ENCODE measurements around the gene BABAM1. TPM values are rescaled to one million over a fixed set of nuclear protein-coding genes. Genes with fewer than 3 reads are reported as not detected.
A peak's percentile ranks its signal among the peaks of the same experiment; 100 is the strongest.

BABAM1 gene
- total RNA-seq, 1 experiment from 2014 or later: 93.3 TPM

DNA sequence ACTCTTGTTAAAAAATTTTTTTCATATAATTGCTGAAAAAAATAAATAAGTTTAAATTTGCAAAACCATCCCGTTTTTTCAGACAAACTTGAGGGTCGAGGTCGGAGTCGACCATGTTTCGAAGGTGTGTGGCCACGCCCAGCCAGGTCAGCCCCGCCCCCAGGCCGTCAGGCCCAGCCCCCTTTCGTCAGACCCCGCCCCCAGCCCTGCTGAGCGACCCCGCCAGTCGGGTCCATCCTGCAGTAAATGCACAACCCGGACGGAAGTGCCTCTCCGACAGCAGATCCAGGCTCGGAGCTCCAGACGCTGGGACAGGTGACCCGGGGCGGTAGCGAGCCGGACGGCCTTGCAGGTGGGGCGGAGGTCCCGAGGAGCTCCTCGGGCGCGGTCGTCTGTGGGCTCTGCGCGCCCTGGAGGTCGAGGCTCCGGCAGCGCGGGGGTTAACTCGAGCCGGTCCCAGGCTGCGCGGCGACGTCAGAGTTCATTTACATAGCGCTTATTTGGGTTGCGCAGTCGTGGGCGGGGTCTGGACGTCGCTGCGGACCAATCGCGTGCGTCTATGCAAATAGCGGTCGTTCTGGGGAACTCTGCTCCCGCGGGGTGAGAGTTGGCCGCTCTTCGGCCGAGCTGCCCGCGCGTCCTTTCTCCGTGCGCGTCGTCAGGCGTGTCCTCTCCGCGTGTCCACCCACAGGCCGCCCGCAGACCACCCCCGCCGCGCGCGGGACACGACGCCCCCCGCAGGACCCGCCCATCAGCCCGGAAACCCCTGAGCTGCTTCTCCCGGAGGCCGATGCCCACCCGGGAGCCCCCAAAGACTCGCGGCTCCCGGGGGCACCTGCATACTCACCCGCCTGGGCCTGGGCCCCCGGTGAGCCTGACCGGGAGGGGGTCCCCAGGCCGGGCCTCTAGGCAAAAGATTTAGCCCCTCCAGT, 41.0 kb upstream of the BABAM1 start, which contains the start of gene OCEL1:
Gene OCEL1, plus strand, starts transcription at position 225 of the 932 bp plus-strand sequence. Its CDS starts 22 bp downstream, at position 247.
- ChIA-PET POLR2A (interaction anchor here (0.7 to 3.1 kb wide), 6 partner anchors 10 to 42 kb away, joined by 3 to 29 read pairs (median 6); partner anchors contain the start of genes BABAM1 and USE1), RAD21 (ENCODE audit: low non-redundant PET in 1 of 2, low total read pairs in 2 of 2, uncharacterized antibody in 2 of 2, unreplicated experiment in 2 of 2) (interaction anchor here (0.6 to 1.7 kb wide), 3 partner anchors 9 to 136 kb away, joined by 3 to 6 read pairs (median 5); no protein-coding TSS in a partner anchor), CTCF (interaction anchor here (1.2 kb wide), 1 partner anchor 8 kb away, joined by 3 read pairs; no protein-coding TSS in a partner anchor)
- Histone ChIP-seq H3K4me2 (ENCODE audit: low read length) (peak within 1 kb of the TSS; percentile 99), H2AFZ (ENCODE audit: low read depth, low read length, poor library complexity, severe bottlenecking) (peak within 1 kb of the TSS; percentile 93), H3K27ac (ENCODE audit: low read depth, low read length) (peak within 1 kb of the TSS; percentile 85), H3K4me1 (ENCODE audit: control insufficient read depth in 1 of 2, insufficient read depth in 2 of 2, low read length in 2 of 2) (peaks cover 14 to 38% of the 10 kb centered on the region in 2 experiments; a peak in 3 of 4 replicates), H3K9me2 (ENCODE audit: insufficient read depth) (no peaks in the 10 kb centered on the region), H3K4me3 (replicated peaks in 1 of 2; ENCODE audit: low read depth in 1 of 2, low read length in 2 of 2) (peak within 1 kb of the TSS; percentile 81 to 92), H3K27me3 (ENCODE audit: insufficient read depth, low read length) (no peaks in the 10 kb centered on the region), H3K9ac (ENCODE audit: low read length) (peak within 1 kb of the TSS; percentile 98), H3K9me3 (ENCODE audit: control insufficient read depth in 1 of 2, insufficient read depth in 1 of 2, low read depth in 1 of 2, low read length in 2 of 2) (no peaks in the 10 kb centered on the region), H3K36me3 (ENCODE audit: control insufficient read depth in 1 of 2, insufficient read depth in 2 of 2, low read length in 2 of 2) (0 out of 4 replicates have a peak, but pooled peaks cover 0 to 2% of the 10 kb centered on the region in 2 experiments), H4K20me1 (ENCODE audit: insufficient read depth) (no peaks in the 10 kb centered on the region), H3K79me2 (ENCODE audit: insufficient read depth, low read length) (peaks cover 19% of the 10 kb centered on the region; the same call in 1 of the 2 replicates)
- intact Hi-C loops (cut with micrococcal nuclease): loop anchor here (1.0 to 5.0 kb wide), 2 partner anchors 18 to 149 kb away; partner anchors contain the start of genes HAUS8 and MYO9B
- ATAC-seq: peak; percentile 87
- peak; percentile 95 for DNase-seq (ENCODE audit: low read depth, low spot score)
- no TSS peak for BruUV-seq (replicated peaks)
- no peak; the same call in 1 of the 2 replicates for TF ChIP-seq ZFX (IDR thresholded peaks at IDR 0.05)
- TF ChIP-seq CEBPB (IDR thresholded peaks at IDR 0.05; ENCODE audit: low read depth): no peak
- TF ChIP-seq, protein P1, sequence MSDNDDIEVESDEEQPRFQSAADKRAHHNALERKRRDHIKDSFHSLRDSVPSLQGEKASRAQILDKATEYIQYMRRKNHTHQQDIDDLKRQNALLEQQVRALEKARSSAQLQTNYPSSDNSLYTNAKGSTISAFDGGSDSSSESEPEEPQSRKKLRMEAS (IDR thresholded peaks at IDR 0.05): peak; percentile 60
- TF ChIP-seq, protein P2, sequence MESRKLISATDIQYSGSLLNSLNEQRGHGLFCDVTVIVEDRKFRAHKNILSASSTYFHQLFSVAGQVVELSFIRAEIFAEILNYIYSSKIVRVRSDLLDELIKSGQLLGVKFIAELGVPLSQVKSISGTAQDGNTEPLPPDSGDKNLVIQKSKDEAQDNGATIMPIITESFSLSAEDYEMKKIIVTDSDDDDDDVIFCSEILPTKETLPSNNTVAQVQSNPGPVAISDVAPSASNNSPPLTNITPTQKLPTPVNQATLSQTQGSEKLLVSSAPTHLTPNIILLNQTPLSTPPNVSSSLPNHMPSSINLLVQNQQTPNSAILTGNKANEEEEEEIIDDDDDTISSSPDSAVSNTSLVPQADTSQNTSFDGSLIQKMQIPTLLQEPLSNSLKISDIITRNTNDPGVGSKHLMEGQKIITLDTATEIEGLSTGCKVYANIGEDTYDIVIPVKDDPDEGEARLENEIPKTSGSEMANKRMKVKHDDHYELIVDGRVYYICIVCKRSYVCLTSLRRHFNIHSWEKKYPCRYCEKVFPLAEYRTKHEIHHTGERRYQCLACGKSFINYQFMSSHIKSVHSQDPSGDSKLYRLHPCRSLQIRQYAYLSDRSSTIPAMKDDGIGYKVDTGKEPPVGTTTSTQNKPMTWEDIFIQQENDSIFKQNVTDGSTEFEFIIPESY (IDR thresholded peaks at IDR 0.05; ENCODE audit: extremely low read depth, insufficient replicate concordance, low read length): no peak
- no peak for TF ChIP-seq JUND (IDR thresholded peaks at IDR 0.05)
- TF ChIP-seq SIN3A (IDR thresholded peaks at IDR 0.05; ENCODE audit: low read depth): peak; percentile 42; the same call in 1 of the 2 replicates
- TF ChIP-seq SRF (IDR thresholded peaks at IDR 0.05; ENCODE audit: low read depth): no peak; the same call in 1 of the 2 replicates
- TF ChIP-seq FOSL1 (IDR thresholded peaks at IDR 0.05; ENCODE audit: low read depth): no peak
- no peak for TF ChIP-seq EZH2phosphoT487 (IDR thresholded peaks at IDR 0.05; ENCODE audit: borderline replicate concordance)
- TF ChIP-seq POLR2AphosphoS5 (IDR thresholded peaks at IDR 0.05; ENCODE audit: low read depth, low read length): peak; percentile 96
- TF ChIP-seq ELF1 (IDR thresholded peaks at IDR 0.05; ENCODE audit: borderline replicate concordance, low read depth): no peak
- TF ChIP-seq, protein P3, sequence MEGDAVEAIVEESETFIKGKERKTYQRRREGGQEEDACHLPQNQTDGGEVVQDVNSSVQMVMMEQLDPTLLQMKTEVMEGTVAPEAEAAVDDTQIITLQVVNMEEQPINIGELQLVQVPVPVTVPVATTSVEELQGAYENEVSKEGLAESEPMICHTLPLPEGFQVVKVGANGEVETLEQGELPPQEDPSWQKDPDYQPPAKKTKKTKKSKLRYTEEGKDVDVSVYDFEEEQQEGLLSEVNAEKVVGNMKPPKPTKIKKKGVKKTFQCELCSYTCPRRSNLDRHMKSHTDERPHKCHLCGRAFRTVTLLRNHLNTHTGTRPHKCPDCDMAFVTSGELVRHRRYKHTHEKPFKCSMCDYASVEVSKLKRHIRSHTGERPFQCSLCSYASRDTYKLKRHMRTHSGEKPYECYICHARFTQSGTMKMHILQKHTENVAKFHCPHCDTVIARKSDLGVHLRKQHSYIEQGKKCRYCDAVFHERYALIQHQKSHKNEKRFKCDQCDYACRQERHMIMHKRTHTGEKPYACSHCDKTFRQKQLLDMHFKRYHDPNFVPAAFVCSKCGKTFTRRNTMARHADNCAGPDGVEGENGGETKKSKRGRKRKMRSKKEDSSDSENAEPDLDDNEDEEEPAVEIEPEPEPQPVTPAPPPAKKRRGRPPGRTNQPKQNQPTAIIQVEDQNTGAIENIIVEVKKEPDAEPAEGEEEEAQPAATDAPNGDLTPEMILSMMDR (IDR thresholded peaks at IDR 0.05 in 2 of 3, conservative IDR thresholded peaks at IDR 0.05 in 1 of 3; ENCODE audit: borderline replicate concordance in 1 of 3, insufficient read depth in 1 of 3, low read depth in 2 of 3, low read length in 2 of 3): no peak
- peak; percentile 77 for TF ChIP-seq POLR2A (IDR thresholded peaks at IDR 0.05; ENCODE audit: borderline replicate concordance, extremely low read depth, insufficient read depth, insufficient read length)
- TF ChIP-seq CBX3 (IDR thresholded peaks at IDR 0.05; ENCODE audit: low read depth): no peak
- TF ChIP-seq ZNF274 (IDR thresholded peaks at IDR 0.05; ENCODE audit: low read depth, low read length): no peak
- TF ChIP-seq, protein P4, sequence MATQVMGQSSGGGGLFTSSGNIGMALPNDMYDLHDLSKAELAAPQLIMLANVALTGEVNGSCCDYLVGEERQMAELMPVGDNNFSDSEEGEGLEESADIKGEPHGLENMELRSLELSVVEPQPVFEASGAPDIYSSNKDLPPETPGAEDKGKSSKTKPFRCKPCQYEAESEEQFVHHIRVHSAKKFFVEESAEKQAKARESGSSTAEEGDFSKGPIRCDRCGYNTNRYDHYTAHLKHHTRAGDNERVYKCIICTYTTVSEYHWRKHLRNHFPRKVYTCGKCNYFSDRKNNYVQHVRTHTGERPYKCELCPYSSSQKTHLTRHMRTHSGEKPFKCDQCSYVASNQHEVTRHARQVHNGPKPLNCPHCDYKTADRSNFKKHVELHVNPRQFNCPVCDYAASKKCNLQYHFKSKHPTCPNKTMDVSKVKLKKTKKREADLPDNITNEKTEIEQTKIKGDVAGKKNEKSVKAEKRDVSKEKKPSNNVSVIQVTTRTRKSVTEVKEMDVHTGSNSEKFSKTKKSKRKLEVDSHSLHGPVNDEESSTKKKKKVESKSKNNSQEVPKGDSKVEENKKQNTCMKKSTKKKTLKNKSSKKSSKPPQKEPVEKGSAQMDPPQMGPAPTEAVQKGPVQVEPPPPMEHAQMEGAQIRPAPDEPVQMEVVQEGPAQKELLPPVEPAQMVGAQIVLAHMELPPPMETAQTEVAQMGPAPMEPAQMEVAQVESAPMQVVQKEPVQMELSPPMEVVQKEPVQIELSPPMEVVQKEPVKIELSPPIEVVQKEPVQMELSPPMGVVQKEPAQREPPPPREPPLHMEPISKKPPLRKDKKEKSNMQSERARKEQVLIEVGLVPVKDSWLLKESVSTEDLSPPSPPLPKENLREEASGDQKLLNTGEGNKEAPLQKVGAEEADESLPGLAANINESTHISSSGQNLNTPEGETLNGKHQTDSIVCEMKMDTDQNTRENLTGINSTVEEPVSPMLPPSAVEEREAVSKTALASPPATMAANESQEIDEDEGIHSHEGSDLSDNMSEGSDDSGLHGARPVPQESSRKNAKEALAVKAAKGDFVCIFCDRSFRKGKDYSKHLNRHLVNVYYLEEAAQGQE (IDR thresholded peaks at IDR 0.05; ENCODE audit: low read depth): no peak
- TF ChIP-seq TCF7L2 (IDR thresholded peaks at IDR 0.05; ENCODE audit: borderline replicate concordance, extremely low read depth, insufficient read depth, insufficient read length): no peak
